BE2C (cell line): ENCODE measurements around the gene PIPOX.

ENCODE experiments used
- DNase-seq: peaks from one replicate; pipeline ENCODE4 v3.0.0-alpha.2; 2020
- H3K27me3 ChIP-seq: fragments of 250-450 bp; sonication (Bioruptor Pico); 2 replicates; pipeline ENCODE4 v1.5.1; 2020; ENCODE audit warnings: mild to moderate bottlenecking
- H3K36me3 ChIP-seq: fragments of 250-450 bp; sonication (Bioruptor Pico); 2 replicates; pipeline ENCODE4 v1.5.1; 2020; ENCODE audit warnings: mild to moderate bottlenecking
- H3K4me1 ChIP-seq: fragments of 250-450 bp; sonication (Bioruptor Pico); 2 replicates; pipeline ENCODE4 v1.5.1; 2020
- H3K4me3 ChIP-seq: 2 replicates; pipeline ENCODE4 v1.5.1; 2011; ENCODE audit warnings: low read depth, low read length
- H3K9me3 ChIP-seq: fragments of 250-450 bp; sonication (Bioruptor Pico); 2 replicates; pipeline ENCODE4 v1.5.1; 2020
- TF ChIP-seq, protein P1 (sequence below): IDR thresholded peaks from 2 replicates; pipeline ENCODE4 v1.5.1; 2012; ENCODE audit warnings: mild to moderate bottlenecking, low read depth, low read length

PIPOX gene

DNA sequence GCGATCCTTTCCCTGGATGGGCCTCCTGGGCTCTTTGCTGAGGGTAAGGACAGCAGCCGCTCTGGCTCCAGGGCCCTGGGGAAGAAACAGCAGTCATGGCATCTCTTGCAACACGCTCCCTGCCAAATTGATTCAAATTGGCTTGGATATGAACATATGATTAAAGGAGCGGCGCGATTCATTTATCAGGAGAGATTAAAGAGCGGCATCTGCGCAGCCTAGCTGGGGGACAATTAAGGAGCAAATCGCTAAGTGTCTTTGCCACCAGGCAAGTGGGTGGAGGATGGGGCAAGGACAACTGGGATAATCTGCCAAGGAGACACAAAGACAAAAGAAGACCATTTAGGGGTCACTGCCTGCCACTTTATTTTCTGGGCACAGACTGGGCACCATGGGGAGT lies 27.8 kb downstream of the PIPOX start:
- no peaks in the 10 kb centered on the region for H3K36me3 ChIP-seq
- no peak for DNase-seq
- no peaks in the 10 kb centered on the region for H3K27me3 ChIP-seq
- H3K4me1 ChIP-seq: peaks cover 1% of the 10 kb centered on the region
- TF ChIP-seq, protein P1, sequence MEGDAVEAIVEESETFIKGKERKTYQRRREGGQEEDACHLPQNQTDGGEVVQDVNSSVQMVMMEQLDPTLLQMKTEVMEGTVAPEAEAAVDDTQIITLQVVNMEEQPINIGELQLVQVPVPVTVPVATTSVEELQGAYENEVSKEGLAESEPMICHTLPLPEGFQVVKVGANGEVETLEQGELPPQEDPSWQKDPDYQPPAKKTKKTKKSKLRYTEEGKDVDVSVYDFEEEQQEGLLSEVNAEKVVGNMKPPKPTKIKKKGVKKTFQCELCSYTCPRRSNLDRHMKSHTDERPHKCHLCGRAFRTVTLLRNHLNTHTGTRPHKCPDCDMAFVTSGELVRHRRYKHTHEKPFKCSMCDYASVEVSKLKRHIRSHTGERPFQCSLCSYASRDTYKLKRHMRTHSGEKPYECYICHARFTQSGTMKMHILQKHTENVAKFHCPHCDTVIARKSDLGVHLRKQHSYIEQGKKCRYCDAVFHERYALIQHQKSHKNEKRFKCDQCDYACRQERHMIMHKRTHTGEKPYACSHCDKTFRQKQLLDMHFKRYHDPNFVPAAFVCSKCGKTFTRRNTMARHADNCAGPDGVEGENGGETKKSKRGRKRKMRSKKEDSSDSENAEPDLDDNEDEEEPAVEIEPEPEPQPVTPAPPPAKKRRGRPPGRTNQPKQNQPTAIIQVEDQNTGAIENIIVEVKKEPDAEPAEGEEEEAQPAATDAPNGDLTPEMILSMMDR: no peak
- no peak overlapping the region for H3K4me3 ChIP-seq
- no peaks in the 10 kb centered on the region for H3K9me3 ChIP-seq

DNA sequence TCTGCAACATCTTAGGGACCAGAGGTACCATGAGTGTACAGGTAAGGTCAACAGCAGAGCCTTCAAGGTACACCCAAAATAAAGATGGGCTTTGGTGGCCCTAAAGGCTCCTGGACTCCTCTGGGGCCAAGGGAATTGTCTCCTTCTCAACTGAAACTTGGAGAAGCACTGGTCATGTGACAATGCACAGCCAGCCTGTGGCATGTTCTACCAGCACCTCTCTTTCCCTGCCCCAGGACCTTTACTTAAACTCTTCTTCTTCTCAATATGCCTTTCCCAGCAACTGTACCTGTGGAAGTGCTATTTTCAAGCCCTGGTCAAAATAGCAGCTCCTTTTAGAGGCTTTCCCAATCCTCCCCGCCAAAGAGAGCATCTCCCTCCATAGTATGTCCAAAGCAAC lies 28.4 kb downstream of the PIPOX start:
- H3K4me1 ChIP-seq: no peaks in the 10 kb centered on the region
- no peak for DNase-seq
- TF ChIP-seq, protein P1: no peak
- H3K36me3 ChIP-seq: no peaks in the 10 kb centered on the region
- no peak overlapping the region for H3K4me3 ChIP-seq
- no peaks in the 10 kb centered on the region for H3K27me3 ChIP-seq
- H3K9me3 ChIP-seq: no peaks in the 10 kb centered on the region

DNA sequence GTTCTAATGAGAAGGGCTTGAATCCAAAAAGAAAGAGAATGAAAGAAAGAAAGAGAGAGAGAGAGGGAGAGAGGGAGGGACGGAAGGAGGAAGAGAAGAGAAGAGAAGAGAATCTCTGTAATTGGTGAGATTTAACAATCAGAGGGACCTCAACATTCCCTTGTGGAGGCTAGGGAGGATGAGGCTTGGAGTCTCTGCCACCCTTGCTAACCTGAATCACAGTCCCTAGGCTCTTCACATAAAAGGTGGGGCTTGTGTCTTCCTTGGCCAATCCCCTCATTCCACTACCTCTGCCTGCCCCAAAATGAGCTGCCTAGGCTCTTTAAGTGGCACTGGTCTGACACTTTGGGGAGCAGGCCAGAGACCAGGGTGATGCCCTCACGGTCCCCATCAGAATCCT lies 30.1 kb downstream of the PIPOX start:
- no peak for DNase-seq
- TF ChIP-seq, protein P1: no peak
- H3K9me3 ChIP-seq: no peaks in the 10 kb centered on the region
- no peaks in the 10 kb centered on the region for H3K36me3 ChIP-seq
- H3K27me3 ChIP-seq: no peaks in the 10 kb centered on the region
- no peak overlapping the region for H3K4me3 ChIP-seq
- no peaks in the 10 kb centered on the region for H3K4me1 ChIP-seq

DNA sequence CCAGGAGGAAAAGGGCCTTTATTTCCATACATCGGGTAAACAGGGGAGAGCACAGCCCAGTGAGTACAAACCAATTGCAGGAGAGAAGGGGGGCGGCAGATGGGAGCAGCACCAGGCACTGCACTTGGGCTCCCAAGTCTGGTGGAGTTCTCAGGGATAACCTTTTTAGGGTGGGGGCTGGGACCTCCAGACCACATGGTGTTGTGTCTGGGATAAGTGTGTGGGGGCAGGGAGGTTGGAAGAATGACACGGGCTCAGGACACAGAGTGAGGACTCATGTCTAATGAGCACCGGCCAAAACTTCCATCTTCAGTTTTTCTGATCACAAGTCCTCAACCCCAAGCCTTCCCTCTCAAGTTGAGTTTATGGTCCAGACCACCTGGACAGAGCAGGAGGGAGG lies 30.6 kb downstream of the PIPOX start:
- Histone ChIP-seq H3K36me3 (no peaks in the 10 kb centered on the region), H3K9me3 (no peaks in the 10 kb centered on the region), H3K4me3 (no peak overlapping the region), H3K27me3 (no peaks in the 10 kb centered on the region), H3K4me1 (no peaks in the 10 kb centered on the region)
- DNase-seq: no peak
- TF ChIP-seq, protein P1: no peak

DNA sequence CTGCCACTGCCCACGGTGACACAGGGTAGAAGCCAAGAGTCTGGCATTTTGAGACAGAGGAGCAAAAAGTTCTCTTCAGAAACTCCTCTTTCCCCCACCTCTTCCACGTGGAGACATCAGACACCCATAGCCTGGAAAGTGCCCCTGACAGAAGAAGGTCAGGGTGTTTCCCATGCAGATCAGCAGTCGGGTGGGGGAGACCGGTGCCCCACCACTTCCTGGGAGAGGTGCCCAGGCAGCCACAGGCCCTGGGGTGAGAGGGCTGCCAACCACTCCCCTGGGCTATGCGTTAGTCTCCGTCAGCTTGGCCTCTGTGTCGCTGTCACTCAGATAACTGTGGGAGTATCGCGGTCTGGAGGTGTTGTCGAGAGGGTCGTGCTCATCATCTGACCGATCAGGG lies 31.5 kb downstream of the PIPOX start:
- Histone ChIP-seq H3K9me3 (no peaks in the 10 kb centered on the region), H3K4me1 (no peaks in the 10 kb centered on the region), H3K27me3 (no peaks in the 10 kb centered on the region), H3K36me3 (no peaks in the 10 kb centered on the region), H3K4me3 (no peak overlapping the region)
- TF ChIP-seq, protein P1: no peak
- no peak for DNase-seq

DNA sequence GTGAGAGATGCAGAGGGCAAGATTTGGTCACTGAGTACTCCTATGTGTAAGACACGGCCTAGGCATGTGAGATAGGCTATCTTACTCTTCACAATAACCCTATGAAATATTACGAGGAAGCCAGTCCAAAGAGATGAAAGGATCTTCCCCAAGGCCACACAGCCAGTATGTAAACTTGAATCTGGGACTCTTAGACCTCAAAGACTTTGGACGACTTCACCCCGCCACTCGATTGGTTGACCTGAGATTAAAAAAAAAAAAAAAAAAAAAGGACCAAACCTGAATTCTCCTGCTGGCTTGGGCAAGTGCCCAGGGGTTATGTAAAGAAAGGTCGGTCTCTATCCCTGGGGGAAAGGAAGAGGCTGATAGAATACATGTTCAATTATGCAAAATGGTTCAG lies 33.1 kb downstream of the PIPOX start:
- TF ChIP-seq, protein P1: no peak
- Histone ChIP-seq H3K4me3 (no peak overlapping the region), H3K9me3 (no peaks in the 10 kb centered on the region), H3K27me3 (no peaks in the 10 kb centered on the region), H3K4me1 (no peaks in the 10 kb centered on the region), H3K36me3 (no peaks in the 10 kb centered on the region)
- DNase-seq: no peak
